Activated B cell treated with CpG ODN at 0.5 μM for 24 hours (primary cell): Measurements from ENCODE around the gene CRK. TPM values are rescaled to one million over a fixed set of nuclear protein-coding genes. Genes with fewer than 3 reads are reported as not detected.

Experiments used
- ATAC-seq: fragments of 200-7000 bp; cut with Tn5 transposase; one replicate; pipeline ENCODE4 v1.10.0; 2021; ENCODE audit warnings: low read depth, mild to moderate bottlenecking, moderate library complexity
- CTCF ChIA-PET: fragments of 350-600 bp; sonication (Branson Sonifier 250); formaldehyde crosslinking; loops from one replicate; lab custom pipeline; 2021; ENCODE audit warnings: antibody characterized with exemption; lab: Charles Lee
- POLR2A ChIA-PET: fragments of 350-600 bp; sonication (Branson Sonifier 250); formaldehyde crosslinking; loops from one replicate; lab custom pipeline; 2021; ENCODE audit warnings: antibody characterized with exemption; lab: Charles Lee
- DNase-seq: peaks from one replicate; pipeline ENCODE4 v3.0.0; 2022
- H3K27ac Mint-ChIP-seq: one replicate; pipeline ENCODE4 v1.8.0; 2020; ENCODE audit warnings: mixed read lengths
- H3K27me3 Mint-ChIP-seq: one replicate; pipeline ENCODE4 v1.8.0; 2021; ENCODE audit warnings: mixed read lengths
- H3K36me3 Mint-ChIP-seq: one replicate; pipeline ENCODE4 v1.8.0; 2021; ENCODE audit warnings: low read depth, mixed read lengths
- H3K4me1 Mint-ChIP-seq: one replicate; pipeline ENCODE4 v1.8.0; 2021; ENCODE audit warnings: mixed read lengths
- H3K4me3 Mint-ChIP-seq: one replicate; pipeline ENCODE4 v1.8.0; 2020; ENCODE audit warnings: mild to moderate bottlenecking, mixed read lengths
- H3K9me3 Mint-ChIP-seq: one replicate; pipeline ENCODE4 v1.8.0; 2020; ENCODE audit warnings: mixed read lengths
- intact Hi-C: fragments of 100-400 bp; cut with micrococcal nuclease; formaldehyde crosslinking; loops from one replicate; pipeline ENCODE4 v1.15.1; 2024
- total RNA-seq: library from RNA; stranded (reverse); gene quantifications from 2 replicates; pipeline ENCODE4 v1.2.3, GENCODE V29; 2022
- TF ChIP-seq, protein P1 (sequence below): fragments of 200-600 bp; IDR thresholded peaks from one replicate; pipeline ENCODE4 v1.8.0; 2022; ENCODE audit warnings: antibody characterized with exemption, mild to moderate bottlenecking

CRK gene
- total RNA-seq, 1 donor from 2014 or later, result 29.1 TPM

DNA sequence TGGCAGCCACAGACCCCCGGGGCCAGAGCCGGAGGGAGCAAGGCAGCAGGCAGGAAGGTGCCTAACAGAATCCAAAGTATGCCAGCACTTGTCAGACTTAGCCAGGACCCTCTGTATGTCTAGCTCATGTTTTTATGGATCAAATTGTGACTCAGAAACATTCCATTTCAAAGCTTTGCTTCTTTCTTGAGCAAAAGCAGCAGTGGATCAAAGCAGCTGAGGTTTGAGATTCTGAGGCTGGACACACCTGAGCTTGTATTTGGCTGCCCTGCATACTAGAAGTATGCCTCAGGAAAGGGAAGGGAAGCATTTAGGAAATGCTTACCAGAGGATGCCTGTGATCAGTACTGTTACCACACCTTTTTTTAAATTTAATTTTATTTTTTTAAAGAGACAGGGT is 42.2 kb upstream of the CRK start:
- POLR2A ChIA-PET, result interaction anchor here (0.7 to 1.1 kb wide), 2 partner anchors 10 to 34 kb away, joined by 3 to 4 read pairs; no protein-coding TSS in a partner anchor
- peaks cover 6% of the 10 kb centered on the region for H3K4me1 Mint-ChIP-seq
- ATAC-seq, result no peak

DNA sequence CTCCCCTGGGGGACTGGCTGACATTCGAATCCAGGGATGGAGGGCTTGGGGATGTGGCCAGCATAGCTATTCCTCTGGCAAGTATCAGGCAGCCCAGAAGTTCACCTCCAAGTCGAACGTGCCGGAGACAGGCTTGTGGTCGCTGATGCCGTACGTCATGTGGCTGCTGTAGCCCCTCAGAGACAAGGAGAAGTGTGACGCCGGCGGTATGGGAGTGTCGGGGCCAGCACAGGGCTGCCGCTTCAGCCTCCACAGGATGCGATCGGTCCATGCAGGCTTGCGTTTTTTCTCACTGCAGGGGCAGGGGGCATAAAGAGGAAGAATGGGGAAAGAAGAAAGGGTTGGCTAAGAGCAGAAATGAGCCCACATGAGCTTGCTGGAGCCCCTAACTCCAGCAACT is 41.8 kb upstream of the CRK start:
- Mint-ChIP-seq H3K27me3 (no peaks in the 10 kb centered on the region), H3K27ac (no peak overlapping the region), H3K4me1 (peaks cover 9% of the 10 kb centered on the region), H3K9me3 (no peaks in the 10 kb centered on the region), H3K36me3 (peaks cover 28% of the 10 kb centered on the region), H3K4me3 (no peak overlapping the region)
- TF ChIP-seq, protein P1, sequence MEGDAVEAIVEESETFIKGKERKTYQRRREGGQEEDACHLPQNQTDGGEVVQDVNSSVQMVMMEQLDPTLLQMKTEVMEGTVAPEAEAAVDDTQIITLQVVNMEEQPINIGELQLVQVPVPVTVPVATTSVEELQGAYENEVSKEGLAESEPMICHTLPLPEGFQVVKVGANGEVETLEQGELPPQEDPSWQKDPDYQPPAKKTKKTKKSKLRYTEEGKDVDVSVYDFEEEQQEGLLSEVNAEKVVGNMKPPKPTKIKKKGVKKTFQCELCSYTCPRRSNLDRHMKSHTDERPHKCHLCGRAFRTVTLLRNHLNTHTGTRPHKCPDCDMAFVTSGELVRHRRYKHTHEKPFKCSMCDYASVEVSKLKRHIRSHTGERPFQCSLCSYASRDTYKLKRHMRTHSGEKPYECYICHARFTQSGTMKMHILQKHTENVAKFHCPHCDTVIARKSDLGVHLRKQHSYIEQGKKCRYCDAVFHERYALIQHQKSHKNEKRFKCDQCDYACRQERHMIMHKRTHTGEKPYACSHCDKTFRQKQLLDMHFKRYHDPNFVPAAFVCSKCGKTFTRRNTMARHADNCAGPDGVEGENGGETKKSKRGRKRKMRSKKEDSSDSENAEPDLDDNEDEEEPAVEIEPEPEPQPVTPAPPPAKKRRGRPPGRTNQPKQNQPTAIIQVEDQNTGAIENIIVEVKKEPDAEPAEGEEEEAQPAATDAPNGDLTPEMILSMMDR, result no peak
- intact Hi-C loops, result no loop called here
- ATAC-seq, result no peak
- POLR2A ChIA-PET, result interaction anchor here (0.7 to 1.1 kb wide), 2 partner anchors 9 to 34 kb away, joined by 3 to 4 read pairs; no protein-coding TSS in a partner anchor
- CTCF ChIA-PET, result interaction anchor here (1.6 kb wide), 1 partner anchor 17 kb away, joined by 5 read pairs; no protein-coding TSS in a partner anchor
- DNase-seq, result no peak

More for the DNA sequence above, 42.2 kb upstream of the CRK start:
- Mint-ChIP-seq H3K27ac (no peak overlapping the region), H3K4me3 (no peak overlapping the region), H3K27me3 (no peaks in the 10 kb centered on the region), H3K9me3 (no peaks in the 10 kb centered on the region), H3K36me3 (peaks cover 28% of the 10 kb centered on the region)
- TF ChIP-seq, protein P1, result no peak
- CTCF ChIA-PET, result interaction anchor here (1.6 kb wide), 1 partner anchor 17 kb away, joined by 5 read pairs; no protein-coding TSS in a partner anchor
- intact Hi-C loops, result no loop called here
- no peak for DNase-seq

DNA sequence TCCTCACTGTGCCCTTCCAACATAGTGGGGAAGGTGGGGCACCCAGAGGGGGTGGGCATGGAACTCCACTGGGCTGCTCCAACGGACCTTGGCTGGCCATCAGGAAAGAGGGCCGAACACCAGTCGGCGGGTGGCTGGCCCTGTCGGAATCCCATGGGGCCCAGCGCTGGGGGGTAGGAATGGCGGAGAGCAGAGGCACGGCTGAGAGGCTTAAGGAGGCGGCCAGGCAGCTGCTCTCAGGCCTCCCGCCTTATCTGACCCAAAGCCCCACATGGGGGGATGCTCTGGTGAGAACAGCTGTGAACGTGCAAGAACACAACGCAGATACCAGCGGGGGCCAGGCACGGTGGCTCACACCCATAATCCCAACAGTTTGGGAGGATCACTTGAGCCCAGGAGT is 40.8 kb upstream of the CRK start:
- DNase-seq, result no peak
- ChIA-PET CTCF (no interaction called here), POLR2A (interaction anchor here (0.6 kb wide), 1 partner anchor 209 kb away, joined by 6 read pairs; no protein-coding TSS in a partner anchor)
- no peak overlapping the region for H3K4me3 Mint-ChIP-seq
- H3K9me3 Mint-ChIP-seq, result no peaks in the 10 kb centered on the region
- H3K27me3 Mint-ChIP-seq, result no peaks in the 10 kb centered on the region
- H3K4me1 Mint-ChIP-seq, result peaks cover 18% of the 10 kb centered on the region
- TF ChIP-seq, protein P1, result no peak
- no peak for ATAC-seq
- no peak overlapping the region for H3K27ac Mint-ChIP-seq
- intact Hi-C loops, result no loop called here
- H3K36me3 Mint-ChIP-seq, result peaks cover 27% of the 10 kb centered on the region

DNA sequence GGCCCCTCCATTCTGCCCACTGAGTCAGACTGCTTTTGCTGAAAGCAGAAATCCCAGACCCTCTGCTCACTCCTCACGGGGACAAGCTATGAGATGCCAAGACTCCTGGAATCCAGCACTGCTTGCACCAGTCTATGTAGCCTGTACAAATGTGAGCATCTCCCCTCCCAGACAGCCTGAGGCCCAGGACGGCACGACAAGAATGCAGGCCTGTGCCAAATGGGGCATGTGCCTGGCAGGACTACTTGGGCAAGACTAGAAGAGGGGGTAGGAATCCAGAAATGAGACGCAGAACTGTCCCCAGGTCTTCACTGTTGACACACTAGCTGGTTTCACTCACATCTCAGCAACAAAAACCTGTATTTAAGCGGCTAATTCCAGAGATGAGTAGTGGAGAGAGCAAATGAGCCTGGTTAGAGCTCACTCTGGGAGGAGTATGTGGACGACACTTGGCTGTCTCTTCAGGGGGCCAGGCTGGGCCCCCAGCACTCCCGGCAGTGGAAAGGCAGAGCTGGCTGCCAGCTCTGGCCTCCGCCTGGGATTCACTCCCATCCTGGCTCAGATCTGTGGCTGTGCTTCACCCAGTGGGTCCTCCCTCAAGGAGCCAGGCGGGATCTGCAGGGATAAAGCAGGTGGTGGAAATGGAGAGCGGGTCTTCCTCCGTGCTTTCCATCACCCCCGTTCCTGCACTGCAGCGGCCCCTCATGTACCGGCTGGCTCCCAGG is 39.4 kb upstream of the CRK start:
- peaks cover 25% of the 10 kb centered on the region for H3K36me3 Mint-ChIP-seq
- H3K4me1 Mint-ChIP-seq, result peaks cover 24% of the 10 kb centered on the region
- POLR2A ChIA-PET, result no interaction called here
- intact Hi-C loops, result no loop called here
- CTCF ChIA-PET, result no interaction called here
- H3K27ac Mint-ChIP-seq, result no peak overlapping the region
- no peaks in the 10 kb centered on the region for H3K9me3 Mint-ChIP-seq
- ATAC-seq (no peak), DNase-seq (no peak)
- TF ChIP-seq, protein P1, result no peak
- H3K27me3 Mint-ChIP-seq, result no peaks in the 10 kb centered on the region
- no peak overlapping the region for H3K4me3 Mint-ChIP-seq

DNA sequence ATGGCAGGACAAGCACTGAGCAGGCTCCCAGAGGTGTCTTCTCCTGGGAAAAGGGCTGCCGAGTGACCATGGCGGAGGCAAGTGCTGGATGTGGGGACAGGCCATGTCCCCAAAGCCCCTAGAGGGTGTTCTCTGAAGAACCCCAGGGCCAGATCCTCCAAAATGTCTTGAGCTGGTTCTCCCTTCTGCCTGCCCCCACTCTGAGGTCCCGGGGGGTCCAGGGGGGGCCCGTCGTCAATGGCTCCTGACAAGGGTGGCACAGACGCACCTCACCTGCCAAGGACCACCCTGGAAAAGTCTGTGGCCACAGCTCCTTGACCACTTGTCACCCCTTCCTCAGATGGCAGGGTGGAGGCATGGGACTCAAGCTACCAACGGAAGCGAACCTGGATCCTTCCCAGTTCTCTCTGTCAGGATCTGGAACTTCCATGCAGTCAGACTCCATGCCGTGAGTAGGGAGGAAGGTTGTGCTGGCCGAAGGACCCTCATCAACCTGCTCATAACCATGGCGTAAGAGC is 38.8 kb upstream of the CRK start:
- no peaks in the 10 kb centered on the region for H3K9me3 Mint-ChIP-seq
- ChIA-PET POLR2A (no interaction called here), CTCF (no interaction called here)
- no peak overlapping the region for H3K4me3 Mint-ChIP-seq
- intact Hi-C loops, result no loop called here
- ATAC-seq, result no peak
- TF ChIP-seq, protein P1, result no peak
- peaks cover 25% of the 10 kb centered on the region for H3K36me3 Mint-ChIP-seq
- no peak overlapping the region for H3K27ac Mint-ChIP-seq
- no peak for DNase-seq
- no peaks in the 10 kb centered on the region for H3K27me3 Mint-ChIP-seq
- peaks cover 27% of the 10 kb centered on the region for H3K4me1 Mint-ChIP-seq
